ENCODE measurements around the gene CLSTN1.

Gene CLSTN1

GRCh38 chr1:9726406-9726805 lies 97.4 kb downstream of the CLSTN1 start:
- H3K36me3 ChIP-seq (ENCODE audit: control insufficient read depth, insufficient read depth, low read length) = no peaks in the 10 kb centered on the region
- no peak overlapping the region for H3K9ac ChIP-seq
- H3K79me2 ChIP-seq = no peaks in the 10 kb centered on the region
- no peaks in the 10 kb centered on the region for H3K4me1 ChIP-seq
- H3K27ac ChIP-seq = no peak overlapping the region
- no peaks in the 10 kb centered on the region for H3K9me3 ChIP-seq (ENCODE audit: control insufficient read depth, low read length)
- TF ChIP-seq CTCF (IDR thresholded peaks at IDR 0.05) = no peak
- H3K4me3 ChIP-seq (ENCODE audit: low read depth, low read length) = no peak overlapping the region
- no peak overlapping the region for H3K4me2 ChIP-seq (ENCODE audit: low read length)
- H3K27me3 ChIP-seq (ENCODE audit: control insufficient read depth, insufficient read depth, low read length) = no peaks in the 10 kb centered on the region
- H2AFZ ChIP-seq = no peak overlapping the region

GRCh38 chr1:9724706-9725476 lies 98.9 kb downstream of the CLSTN1 start:
- no peaks in the 10 kb centered on the region for H3K9me3 ChIP-seq (ENCODE audit: control insufficient read depth, low read length)
- H3K36me3 ChIP-seq (ENCODE audit: control insufficient read depth, insufficient read depth, low read length) = no peaks in the 10 kb centered on the region
- peak; percentile 55 for TF ChIP-seq CTCF (IDR thresholded peaks at IDR 0.05)
- H3K4me3 ChIP-seq (ENCODE audit: low read depth, low read length) = no peak overlapping the region
- H2AFZ ChIP-seq = no peak overlapping the region
- H3K27ac ChIP-seq = no peak overlapping the region
- no peaks in the 10 kb centered on the region for H3K27me3 ChIP-seq (ENCODE audit: control insufficient read depth, insufficient read depth, low read length)
- H3K4me2 ChIP-seq (ENCODE audit: low read length) = no peak overlapping the region
- no peaks in the 10 kb centered on the region for H3K4me1 ChIP-seq
- H3K9ac ChIP-seq = no peak overlapping the region
- no peaks in the 10 kb centered on the region for H3K79me2 ChIP-seq

GRCh38 chr1:9723926-9724325 lies 99.8 kb downstream of the CLSTN1 start:
- Histone ChIP-seq H3K79me2 (no peaks in the 10 kb centered on the region), H2AFZ (no peak overlapping the region), H3K27me3 (ENCODE audit: control insufficient read depth, insufficient read depth, low read length) (no peaks in the 10 kb centered on the region), H3K9me3 (ENCODE audit: control insufficient read depth, low read length) (no peaks in the 10 kb centered on the region), H3K36me3 (ENCODE audit: control insufficient read depth, insufficient read depth, low read length) (no peaks in the 10 kb centered on the region), H3K4me3 (ENCODE audit: low read depth, low read length) (no peak overlapping the region), H3K27ac (no peak overlapping the region), H3K4me1 (no peaks in the 10 kb centered on the region), H3K4me2 (ENCODE audit: low read length) (no peak overlapping the region), H3K9ac (no peak overlapping the region)
- no peak for TF ChIP-seq CTCF (IDR thresholded peaks at IDR 0.05)

GRCh38 chr1:9723068-9723805 lies 100.5 kb downstream of the CLSTN1 start:
- no peaks in the 10 kb centered on the region for H3K4me1 ChIP-seq
- H3K36me3 ChIP-seq (ENCODE audit: control insufficient read depth, insufficient read depth, low read length) = no peaks in the 10 kb centered on the region

More at GRCh38 chr1:9723068-9723805, 100.5 kb downstream of the CLSTN1 start:
- H3K4me3 ChIP-seq (ENCODE audit: low read depth, low read length) = no peak overlapping the region
- no peak overlapping the region for H3K4me2 ChIP-seq (ENCODE audit: low read length)
- no peak overlapping the region for H3K9ac ChIP-seq
- H3K9me3 ChIP-seq (ENCODE audit: control insufficient read depth, low read length) = no peaks in the 10 kb centered on the region
- no peak for TF ChIP-seq CTCF (IDR thresholded peaks at IDR 0.05)
- H3K27me3 ChIP-seq (ENCODE audit: control insufficient read depth, insufficient read depth, low read length) = no peaks in the 10 kb centered on the region
- H2AFZ ChIP-seq = no peak overlapping the region
- H3K27ac ChIP-seq = no peak overlapping the region
- no peaks in the 10 kb centered on the region for H3K79me2 ChIP-seq

Measured in parathyroid adenoma (tissue), 2 donors.